SH-SY5Y (cell line): ENCODE results near the gene CLIC4.

Experiments used
- GATA2 ChIP-seq: IDR thresholded peaks from 2 replicates; pipeline ENCODE4 v1.6.1; 2011; ENCODE audit warnings: mild to moderate bottlenecking, low read depth, low read length
- GATA3 ChIP-seq: IDR thresholded peaks from 2 replicates; pipeline ENCODE4 v1.6.1; 2011; ENCODE audit warnings: low read depth, mild to moderate bottlenecking, low read length, moderate library complexity

CLIC4 gene

DNA sequence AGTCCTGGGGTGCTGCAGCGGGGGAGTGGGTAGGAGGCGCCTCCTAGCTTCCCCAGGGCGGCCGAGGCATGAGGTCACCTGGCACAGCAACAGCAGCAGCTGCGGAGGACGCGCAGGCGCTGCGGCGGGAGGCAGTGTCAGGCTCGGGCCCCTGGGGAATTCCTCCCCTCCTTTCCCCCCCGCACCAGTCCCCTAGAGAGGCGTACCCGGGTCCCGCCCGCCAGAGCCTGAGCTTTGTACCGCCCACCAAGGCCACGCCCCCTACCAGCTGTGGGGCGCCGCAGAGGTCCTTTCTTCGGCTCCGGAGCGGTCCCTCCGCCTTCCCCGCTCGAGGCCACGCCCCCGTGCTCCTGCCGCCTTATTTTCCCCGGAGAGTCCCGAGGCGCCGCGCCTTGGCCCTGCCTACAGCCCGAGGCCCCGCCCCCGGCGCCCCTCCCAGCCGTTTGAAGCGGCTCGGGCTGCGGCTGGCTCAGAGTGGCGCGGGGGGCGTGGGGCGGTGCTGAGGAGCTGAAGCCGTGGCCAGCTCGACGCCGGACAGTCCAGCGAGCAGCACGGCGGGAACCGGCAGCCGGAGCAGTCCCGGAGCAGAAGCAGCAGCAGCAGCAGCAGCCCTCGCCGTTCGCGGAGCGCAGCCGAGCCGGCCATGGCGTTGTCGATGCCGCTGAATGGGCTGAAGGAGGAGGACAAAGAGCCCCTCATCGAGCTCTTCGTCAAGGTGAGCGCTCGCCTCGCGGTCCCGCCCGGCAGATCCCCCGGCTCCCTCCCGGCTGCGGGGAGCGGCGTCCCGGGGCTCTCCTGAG, at the start of gene CLIC4:
CLIC4 (plus strand) TSS at position 537 of the 800 bp plus-strand sequence; CDS start at position 644, 107 bp downstream.
- no peak for TF ChIP-seq GATA2
- no peak for TF ChIP-seq GATA3

DNA sequence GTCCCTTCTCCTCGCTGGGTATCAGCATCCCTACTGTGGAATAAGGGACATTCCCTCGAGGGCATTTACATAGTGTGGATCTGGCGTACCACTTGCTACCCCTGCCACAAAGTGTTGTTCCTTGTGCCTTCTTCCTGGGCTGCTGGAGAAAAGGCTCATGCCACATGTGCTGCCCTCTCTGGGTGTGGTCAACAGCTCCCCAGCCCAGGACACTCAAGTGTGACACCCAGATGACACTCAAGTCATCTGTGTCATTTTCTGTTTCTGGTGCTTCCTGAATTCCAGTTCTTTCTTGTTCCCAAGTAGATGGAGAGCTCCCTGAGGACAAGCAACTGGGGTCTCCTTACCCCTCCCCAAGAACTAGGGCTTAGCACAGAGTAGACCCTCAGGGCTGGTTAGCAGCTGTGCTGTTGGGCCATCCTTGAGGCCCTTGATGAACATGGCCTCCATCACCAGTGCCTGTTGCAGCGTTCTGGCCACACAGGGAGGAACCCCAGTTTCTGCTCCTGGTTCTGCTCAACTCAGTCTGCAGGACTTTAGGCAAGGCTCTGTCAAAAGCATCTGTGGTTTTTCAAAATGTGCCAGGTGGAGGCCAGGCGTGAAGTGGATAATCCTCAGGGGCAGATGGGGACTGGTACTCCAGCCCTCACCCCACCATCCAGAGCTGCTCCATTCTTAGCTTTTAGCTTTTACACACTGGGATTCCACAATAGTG, 49.0 kb upstream of the CLIC4 start:
- TF ChIP-seq GATA2 = no peak
- no peak for TF ChIP-seq GATA3

DNA sequence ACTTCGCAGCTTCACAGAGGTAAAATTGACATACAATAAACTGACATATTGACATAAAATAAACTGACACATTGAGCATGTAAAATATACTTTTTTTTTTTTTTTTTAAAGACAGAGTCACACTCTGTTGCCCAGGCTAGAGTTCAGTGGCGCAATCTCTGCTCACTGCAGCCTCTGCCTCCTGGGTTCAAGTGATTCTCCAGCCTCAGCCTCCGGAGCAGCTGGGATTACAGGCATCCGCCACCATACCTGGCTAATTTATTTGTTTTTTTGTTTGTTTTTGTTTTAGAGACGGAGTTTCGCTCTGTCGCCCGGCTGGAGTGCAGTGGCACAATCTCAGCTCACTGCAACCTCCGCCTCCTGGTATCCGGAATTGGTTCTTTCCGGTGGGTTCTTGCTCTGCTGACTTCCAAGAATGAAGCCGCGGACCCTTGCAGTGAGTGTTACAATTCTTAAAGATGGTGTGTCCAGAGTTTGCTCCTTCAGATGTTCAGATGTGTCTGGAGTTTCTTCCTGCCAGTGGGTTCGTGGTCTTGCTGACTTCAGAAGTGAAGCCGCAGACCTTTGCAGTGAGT, 48.4 kb upstream of the CLIC4 start:
- TF ChIP-seq GATA3 = no peak
- no peak for TF ChIP-seq GATA2

DNA sequence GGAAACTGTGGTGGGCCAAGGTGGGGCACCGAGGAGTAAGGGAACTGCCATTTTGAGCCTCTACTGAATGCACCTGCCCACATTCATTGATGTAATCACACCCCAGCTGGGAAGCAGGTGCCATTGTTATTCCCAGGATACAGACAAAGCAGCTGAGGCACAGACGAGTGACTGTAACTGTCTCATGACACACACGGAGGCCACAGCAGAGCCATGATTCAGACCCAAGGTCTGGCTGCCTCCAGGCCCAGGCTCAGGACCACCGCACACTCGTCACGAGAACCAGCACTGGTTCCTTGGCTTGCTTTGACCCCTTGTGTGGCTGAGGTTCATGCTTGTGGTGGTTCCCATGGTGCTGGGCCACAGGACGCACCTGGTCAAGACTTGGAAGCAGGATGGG, 45.6 kb upstream of the CLIC4 start:
- TF ChIP-seq GATA2 = no peak

DNA sequence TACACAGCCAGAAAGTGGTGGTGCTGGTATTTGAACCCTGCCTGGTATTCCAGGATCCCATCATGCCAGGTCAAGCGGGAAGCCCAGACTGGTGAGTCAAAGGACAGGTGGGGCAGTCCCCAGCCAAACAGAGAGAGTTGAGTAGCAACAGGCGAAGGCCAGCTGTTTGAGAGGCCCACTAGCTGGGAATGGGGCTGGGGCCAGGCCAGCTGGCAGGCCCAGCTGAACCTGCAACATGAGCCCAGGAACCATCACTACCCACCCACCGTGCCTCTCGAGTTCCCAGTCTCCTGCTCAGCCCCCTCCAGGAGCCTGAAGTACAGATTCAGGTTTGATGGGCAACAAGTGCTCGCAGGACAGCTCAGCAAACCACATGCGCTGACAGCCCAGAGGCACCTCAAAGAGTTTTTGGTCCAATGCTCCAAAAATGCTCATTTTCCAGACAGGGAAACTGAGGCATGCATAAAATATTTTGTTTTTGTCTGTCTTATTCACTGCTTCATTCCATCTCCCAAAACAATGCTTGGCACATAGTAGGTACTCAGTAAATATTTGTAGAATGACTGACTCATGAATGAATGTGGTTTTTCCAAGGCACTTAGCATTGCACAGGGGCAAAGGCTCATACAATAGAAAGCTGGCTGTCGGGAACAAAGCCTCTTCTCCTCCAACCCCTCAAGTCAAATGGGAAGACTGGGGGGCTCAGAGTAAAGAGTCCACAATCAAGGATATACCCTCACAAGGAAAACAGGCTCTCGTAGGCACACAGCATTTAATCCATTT, 42.5 kb upstream of the CLIC4 start:
- no peak for TF ChIP-seq GATA3
- TF ChIP-seq GATA2 = no peak

DNA sequence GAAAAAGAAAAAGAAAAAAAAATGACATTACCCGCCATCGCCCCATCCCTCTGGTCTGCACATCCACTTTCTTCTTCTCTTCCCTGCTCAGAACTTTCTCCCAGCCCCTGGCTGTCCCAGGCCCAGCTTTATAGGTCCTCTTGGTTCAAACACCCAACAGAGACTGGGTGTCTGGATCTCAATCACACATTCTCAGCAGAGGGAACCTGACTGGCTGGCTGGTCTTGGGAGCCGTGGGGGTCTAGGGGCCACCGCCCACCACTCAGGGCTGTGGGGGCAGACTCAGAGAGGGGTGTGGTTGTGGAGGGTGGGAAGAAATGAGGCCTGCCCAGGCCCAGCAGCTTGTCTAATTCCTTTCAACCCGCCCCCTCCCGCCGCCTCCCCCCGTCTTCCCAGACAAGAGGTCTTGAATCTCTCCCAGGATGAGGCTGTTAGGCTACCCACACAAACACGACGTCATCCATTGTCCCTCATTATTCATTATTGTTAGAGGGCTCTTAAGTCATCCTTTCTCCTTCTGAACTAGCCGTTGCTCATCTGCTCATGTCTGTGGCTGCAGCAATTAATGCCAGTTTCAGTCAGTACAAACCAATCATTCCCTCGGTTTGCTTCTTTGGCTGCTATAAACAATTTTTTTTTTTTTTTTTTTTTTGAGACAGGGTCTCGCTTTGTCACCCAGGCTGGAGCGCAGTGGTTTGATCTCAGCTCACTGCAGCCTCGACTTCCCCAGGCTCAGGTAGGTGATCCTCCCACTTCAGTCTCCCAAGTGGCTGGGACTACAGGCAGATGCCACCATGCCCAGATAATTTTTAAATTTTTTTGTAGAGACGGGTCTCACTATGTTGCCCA, 40.6 kb upstream of the CLIC4 start:
- TF ChIP-seq GATA2 = no peak
- TF ChIP-seq GATA3 = no peak

DNA sequence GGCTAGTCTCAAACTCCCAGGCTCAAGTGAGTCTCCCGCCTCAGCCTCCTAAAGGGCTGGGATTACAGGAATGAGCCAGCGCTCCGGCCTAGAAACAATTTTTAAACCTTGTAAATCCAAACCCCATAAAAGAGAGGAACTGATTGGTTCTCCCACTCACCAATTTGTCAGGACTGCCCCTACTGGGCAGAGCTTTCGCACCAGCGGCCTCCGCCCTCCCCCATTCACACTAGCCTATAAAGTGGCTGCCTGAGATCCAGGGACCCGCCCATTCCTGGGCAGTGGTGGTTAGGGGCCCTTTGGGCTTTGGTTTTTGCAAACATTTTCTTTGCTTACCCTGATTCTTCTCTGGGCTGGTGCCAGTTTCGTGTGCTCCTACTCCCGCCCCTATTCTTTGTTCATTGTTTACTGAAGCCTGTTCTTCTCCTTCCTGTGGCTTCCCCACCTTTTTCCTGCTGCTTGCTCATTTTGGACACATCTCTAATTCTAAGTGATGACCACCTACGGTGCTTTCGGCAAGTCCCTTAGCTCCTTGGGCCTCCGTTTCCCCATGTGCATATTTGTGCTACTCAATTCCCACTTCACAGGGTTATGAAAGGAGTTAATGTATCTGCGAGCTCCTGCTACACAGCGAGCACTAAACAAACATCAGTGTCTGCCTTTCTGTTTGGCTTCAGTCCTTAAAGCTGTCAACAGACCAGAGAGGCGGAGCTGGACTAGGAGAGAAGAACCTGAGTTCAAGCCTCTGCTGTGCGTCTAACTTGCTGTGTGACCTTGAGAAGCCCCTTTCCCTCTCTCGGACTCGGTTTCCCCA, 39.8 kb upstream of the CLIC4 start:
- TF ChIP-seq GATA2 = no peak
- no peak for TF ChIP-seq GATA3

DNA sequence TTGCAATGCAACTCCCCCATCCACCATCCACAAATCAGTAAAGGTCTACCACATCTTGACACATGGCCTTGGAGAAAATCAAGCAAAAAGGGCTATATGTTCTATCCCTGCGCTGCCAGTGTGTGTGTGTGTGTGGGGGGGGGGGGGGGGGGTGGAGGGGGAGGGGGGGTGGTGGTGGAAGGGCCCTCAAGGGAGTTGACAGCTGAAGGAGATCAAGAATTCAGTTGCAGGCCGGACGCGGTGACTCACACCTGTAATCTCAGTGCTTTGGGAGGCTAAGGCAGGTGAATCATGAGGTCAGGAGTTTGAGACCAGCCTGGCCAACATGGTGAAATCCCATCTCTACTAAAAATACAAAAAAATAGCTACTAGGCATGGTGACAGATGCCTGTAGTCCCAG, 37.6 kb upstream of the CLIC4 start:
- TF ChIP-seq GATA2 = no peak
- no peak for TF ChIP-seq GATA3

DNA sequence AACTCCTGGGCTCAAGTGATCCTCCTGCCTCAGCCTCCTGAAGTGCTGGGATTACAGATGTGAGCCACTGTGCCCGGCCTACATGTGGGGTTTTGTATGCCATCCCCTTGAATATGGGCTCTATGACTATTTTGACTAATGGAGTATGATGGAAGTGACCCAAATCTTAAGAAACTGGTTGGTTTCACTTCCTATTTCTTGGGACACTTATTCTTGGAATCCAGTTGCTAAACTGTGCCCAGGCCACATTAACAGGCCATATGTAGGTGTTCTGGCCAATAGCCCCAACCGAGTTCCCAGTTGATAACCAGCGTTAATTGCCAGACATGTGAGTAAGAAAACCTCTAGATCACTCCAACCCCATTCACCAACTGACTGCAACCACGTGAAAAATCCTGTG, 36.3 kb upstream of the CLIC4 start:
- no peak for TF ChIP-seq GATA3
- no peak for TF ChIP-seq GATA2

DNA sequence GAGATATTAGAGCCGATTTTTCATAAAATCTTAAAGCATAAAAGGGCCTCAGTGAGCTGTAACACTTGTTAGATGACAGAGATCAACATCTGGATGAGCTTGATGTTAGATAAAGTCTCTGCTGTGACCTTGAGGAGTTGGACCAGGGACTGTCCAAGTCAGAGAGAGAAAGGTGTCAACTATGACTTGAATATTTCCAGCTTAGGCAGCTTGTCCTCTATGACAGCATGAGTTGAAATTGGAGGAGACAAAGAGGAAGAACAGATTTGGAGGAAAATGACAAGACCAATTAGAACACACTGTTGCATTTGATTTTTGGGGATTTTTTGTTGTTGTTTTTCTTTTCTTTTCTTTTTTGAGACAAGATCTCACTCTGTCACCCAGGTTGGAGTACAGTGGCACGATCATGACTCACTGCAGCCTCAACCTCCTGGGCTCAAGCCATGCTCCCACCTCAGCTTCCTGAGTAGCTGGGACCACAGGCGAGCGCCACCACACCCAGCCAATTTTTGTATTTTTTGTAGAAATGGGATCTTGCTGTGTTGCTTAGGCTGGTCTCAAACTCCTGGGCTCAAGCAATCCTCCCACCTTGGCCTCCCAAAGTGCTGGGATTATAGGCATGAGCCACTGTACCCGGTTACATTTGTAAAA, 35.3 kb upstream of the CLIC4 start:
- TF ChIP-seq GATA3 (no peak), GATA2 (no peak)

DNA sequence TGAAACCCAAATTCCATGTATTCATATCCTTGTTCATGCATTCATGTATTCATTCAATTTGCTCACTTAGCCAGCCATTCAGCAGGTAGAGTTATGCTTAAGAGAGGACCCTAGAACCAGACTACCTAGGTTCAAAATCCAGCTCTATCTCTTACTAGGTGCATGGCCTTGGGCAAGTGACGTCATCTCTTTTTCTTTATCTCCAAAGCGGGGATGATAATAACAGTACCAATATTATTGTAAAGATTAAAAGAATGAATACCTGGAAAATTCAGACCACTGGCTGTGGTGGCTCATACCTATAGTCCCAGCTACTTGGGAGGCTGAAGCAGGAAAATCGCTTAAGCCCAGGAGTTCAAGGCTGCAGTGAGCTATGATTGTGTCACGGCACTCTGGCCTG, 33.9 kb upstream of the CLIC4 start:
- TF ChIP-seq GATA2 = no peak
- TF ChIP-seq GATA3 = no peak

DNA sequence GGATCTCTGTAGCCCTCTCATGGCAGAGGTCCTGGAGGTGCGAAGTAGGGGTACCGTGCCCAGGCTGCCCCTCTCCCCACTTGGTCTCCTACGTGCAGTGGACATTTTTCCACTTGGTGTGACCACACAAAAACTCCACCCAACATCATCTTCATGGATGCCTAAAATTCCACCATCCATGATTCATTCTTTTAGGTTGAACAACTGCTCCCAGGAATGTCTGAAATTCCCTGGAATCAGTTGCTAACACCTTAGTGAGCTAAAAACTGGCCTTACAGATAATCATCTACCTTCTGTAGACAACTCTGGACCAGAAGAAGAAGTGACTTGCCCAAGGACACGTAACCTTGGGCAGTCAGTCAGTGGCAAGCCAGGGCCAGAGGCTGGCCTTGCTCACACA, 32.1 kb upstream of the CLIC4 start:
- no peak for TF ChIP-seq GATA3
- TF ChIP-seq GATA2 = no peak

DNA sequence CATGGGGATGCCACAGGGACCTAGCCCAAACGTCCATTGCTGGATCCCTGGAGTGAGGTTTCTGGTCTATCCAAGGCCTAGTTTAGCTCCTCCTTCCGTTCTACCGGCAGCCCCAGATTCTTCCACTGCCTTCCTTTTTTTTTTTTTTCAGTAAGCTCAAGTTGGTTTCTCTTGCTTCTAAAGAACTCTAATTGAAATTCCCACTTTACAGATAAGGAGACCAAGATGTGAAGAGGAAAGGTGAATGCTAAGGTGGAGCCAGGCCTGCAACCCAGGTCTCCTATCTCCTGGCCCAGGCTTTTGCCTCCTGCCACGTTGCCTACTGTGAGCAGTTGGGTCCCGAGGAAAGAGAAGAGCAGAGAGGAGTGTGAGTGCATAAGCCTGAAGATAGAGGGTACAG, 31.5 kb upstream of the CLIC4 start:
- TF ChIP-seq GATA3 (no peak), GATA2 (no peak)
